ENCODE data around the gene KDELR1. TPM values are rescaled to one million over a fixed set of nuclear protein-coding genes. Genes with fewer than 3 reads are reported as not detected.

The KDELR1 gene
- total RNA-seq, 4 donors from 2014 or later, result 63.5 to 87.4 (median 70.2) TPM

DNA sequence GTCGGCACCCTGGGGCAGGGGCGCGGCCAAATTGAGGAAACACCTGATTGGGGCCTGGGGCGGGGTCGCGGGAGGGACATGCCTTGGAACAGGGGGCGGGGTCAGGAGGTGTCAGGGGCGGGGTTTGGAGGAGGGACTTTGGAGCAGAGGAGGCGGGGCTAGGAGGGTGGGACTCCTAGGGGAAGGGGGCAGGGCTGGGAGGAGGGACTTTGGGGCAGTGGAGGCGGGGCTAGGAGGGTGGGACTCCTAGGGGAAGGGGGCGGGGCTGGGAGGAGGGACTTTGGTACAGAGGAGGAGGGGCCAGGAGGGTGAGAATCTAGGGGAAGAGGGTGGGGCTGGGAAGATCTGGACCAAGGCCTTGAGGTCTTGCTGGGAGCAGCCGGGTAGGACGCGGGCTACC lies 24.0 kb upstream of the KDELR1 start:
- Histone ChIP-seq H3K4me1 (peaks cover 10 to 22% (median 14%) of the 10 kb centered on the region in 3 donors), H3K27me3 (peaks cover 0 to 43% (median 2%) of the 10 kb centered on the region in 4 donors), H3K9me3 (no peaks in the 10 kb centered on the region), H3K36me3 (no peaks in the 10 kb centered on the region), H3K4me3 (peak overlapping the region in 3 of 4 donors; percentile 23 to 53 (median 23)), H3K27ac (no peak overlapping the region)
- DNase-seq, result no peak
- intact Hi-C loops (cut with DNase I), result no loop called here
- 20 to 52% methylated on average over 3 to 8 of the region's 14 CpGs for WGBS, 2 donors
- TF ChIP-seq, protein P1, sequence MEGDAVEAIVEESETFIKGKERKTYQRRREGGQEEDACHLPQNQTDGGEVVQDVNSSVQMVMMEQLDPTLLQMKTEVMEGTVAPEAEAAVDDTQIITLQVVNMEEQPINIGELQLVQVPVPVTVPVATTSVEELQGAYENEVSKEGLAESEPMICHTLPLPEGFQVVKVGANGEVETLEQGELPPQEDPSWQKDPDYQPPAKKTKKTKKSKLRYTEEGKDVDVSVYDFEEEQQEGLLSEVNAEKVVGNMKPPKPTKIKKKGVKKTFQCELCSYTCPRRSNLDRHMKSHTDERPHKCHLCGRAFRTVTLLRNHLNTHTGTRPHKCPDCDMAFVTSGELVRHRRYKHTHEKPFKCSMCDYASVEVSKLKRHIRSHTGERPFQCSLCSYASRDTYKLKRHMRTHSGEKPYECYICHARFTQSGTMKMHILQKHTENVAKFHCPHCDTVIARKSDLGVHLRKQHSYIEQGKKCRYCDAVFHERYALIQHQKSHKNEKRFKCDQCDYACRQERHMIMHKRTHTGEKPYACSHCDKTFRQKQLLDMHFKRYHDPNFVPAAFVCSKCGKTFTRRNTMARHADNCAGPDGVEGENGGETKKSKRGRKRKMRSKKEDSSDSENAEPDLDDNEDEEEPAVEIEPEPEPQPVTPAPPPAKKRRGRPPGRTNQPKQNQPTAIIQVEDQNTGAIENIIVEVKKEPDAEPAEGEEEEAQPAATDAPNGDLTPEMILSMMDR (IDR thresholded peaks at IDR 0.05), result no peak
- no peak for TF ChIP-seq POLR2A (IDR thresholded peaks at IDR 0.05)

DNA sequence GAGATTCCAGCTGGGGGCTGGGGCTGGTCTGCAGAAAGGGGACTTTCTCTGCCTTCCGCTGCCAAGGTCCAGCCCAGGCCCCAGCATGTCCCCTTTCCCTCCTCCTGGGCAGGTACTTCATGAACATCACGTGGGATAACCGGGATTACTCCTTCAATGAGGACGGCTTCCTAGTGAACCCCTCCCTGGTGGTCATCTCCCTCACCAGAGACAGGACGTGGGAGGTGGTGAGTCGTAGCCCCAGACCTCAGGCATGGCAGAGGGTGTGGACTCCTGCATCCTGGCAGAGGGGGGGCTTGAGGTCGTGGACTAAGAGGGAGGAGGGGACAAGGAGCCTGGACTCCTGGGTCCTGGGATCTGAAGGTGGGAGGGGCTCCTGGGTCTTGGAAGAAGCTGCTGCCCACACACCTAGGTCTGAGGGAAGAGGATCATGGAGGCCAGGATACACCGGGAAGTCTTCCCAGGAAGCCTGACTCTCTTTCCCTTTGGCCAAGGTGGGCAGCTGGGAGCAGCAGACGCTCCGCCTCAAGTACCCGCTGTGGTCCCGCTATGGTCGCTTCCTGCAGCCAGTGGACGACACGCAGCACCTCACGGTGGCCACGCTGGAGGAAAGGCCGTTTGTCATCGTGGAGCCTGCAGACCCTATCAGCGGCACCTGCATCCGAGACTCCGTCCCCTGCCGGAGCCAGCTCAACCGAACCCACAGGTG lies 22.7 kb upstream of the KDELR1 start:
- no peak overlapping the region for H3K27ac ChIP-seq
- DNase-seq, result no peak
- H3K4me3 ChIP-seq, result peak overlapping the region in 2 of 4 donors; percentile 23 to 53
- H3K36me3 ChIP-seq, result no peaks in the 10 kb centered on the region
- no peaks in the 10 kb centered on the region for H3K9me3 ChIP-seq
- intact Hi-C loops (cut with DNase I), result no loop called here
- H3K4me1 ChIP-seq, result peaks cover 10 to 22% (median 14%) of the 10 kb centered on the region in 3 donors
- TF ChIP-seq, protein P1 (IDR thresholded peaks at IDR 0.05), result no peak
- no peak for TF ChIP-seq POLR2A (IDR thresholded peaks at IDR 0.05)
- H3K27me3 ChIP-seq, result peaks cover 0 to 43% (median 2%) of the 10 kb centered on the region in 4 donors
- 40 to 72% methylated on average over 6 of the region's 24 CpGs for WGBS, 2 donors

- WGBS, 2 donors, result 71 to 76% methylated on average over 13 of the region's 13 CpGs
- intact Hi-C loops (cut with DNase I), result no loop called here
- Histone ChIP-seq H3K27me3 (peaks cover 0 to 27% (median 0%) of the 10 kb centered on the region in 4 donors), H3K4me3 (no peak overlapping the region), H3K9me3 (no peaks in the 10 kb centered on the region), H3K27ac (no peak overlapping the region), H3K4me1 (no peaks in the 10 kb centered on the region), H3K36me3 (no peaks in the 10 kb centered on the region)
- no peak for DNase-seq
- TF ChIP-seq, protein P1 (IDR thresholded peaks at IDR 0.05), result no peak
- TF ChIP-seq POLR2A (IDR thresholded peaks at IDR 0.05), result no peak
Observed at GRCh38 chr19:48405850-48406249, 14.5 kb upstream of the KDELR1 start.

DNA sequence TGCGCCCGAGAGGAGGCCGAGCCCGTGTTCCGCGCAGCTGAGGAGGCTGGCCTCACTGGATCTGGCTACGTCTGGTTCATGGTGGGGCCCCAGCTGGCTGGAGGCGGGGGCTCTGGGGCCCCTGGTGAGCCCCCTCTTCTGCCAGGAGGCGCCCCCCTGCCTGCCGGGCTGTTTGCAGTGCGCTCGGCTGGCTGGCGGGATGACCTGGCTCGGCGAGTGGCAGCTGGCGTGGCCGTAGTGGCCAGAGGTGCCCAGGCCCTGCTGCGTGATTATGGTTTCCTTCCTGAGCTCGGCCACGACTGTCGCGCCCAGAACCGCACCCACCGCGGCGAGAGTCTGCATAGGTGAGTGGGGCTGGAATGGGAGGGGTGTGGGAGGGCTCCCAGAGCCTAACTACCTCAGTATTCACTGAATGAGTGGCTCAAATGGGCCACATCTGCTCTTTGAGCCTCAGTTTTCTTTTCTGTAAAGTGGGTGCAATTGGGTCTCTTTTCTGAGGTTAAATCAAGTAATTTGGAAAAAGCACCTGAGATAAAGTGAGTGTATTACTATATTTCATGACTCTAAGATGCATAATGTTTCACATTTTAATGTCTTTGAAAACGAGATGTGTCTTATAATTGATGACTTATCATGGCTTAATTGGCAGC lies 13.8 kb upstream of the KDELR1 start:
- intact Hi-C loops (cut with DNase I), result no loop called here
- TF ChIP-seq, protein P1 (IDR thresholded peaks at IDR 0.05), result no peak
- no peak for TF ChIP-seq POLR2A (IDR thresholded peaks at IDR 0.05)
- WGBS, 2 donors, result 77 to 83% methylated on average over 1 to 3 of the region's 27 CpGs

GRCh38 chr19:48403606-48404005 lies 12.3 kb upstream of the KDELR1 start:
- WGBS, 2 donors, result 0 to 60% methylated on average over 1 to 2 of the region's 3 CpGs
- Histone ChIP-seq H3K27ac (no peak overlapping the region), H3K4me1 (peaks cover 0 to 6% (median 0%) of the 10 kb centered on the region in 3 donors), H3K4me3 (no peak overlapping the region), H3K9me3 (no peaks in the 10 kb centered on the region), H3K36me3 (no peaks in the 10 kb centered on the region), H3K27me3 (peaks cover 0 to 30% (median 0%) of the 10 kb centered on the region in 4 donors)
- TF ChIP-seq POLR2A (IDR thresholded peaks at IDR 0.05), result no peak
- TF ChIP-seq, protein P1 (IDR thresholded peaks at IDR 0.05), result no peak
- intact Hi-C loops (cut with DNase I), result no loop called here
- DNase-seq, result no peak

More for the DNA sequence above, 13.8 kb upstream of the KDELR1 start:
- no peaks in the 10 kb centered on the region for H3K9me3 ChIP-seq
- no peak overlapping the region for H3K27ac ChIP-seq
- H3K4me1 ChIP-seq, result no peaks in the 10 kb centered on the region
- H3K36me3 ChIP-seq, result no peaks in the 10 kb centered on the region
- no peak for DNase-seq
- H3K4me3 ChIP-seq, result no peak overlapping the region
- H3K27me3 ChIP-seq, result peaks cover 0 to 27% (median 0%) of the 10 kb centered on the region in 4 donors

Data from esophagus squamous epithelium (tissue), 5 donors.